LNCAP (cell line): ENCODE results near the gene NFXL1.

ENCODE experiments used
- CTCF ChIP-seq: fragments of 450-650 bp; IDR thresholded peaks from 2 replicates; pipeline ENCODE4 v1.5.1; 2017; ENCODE audit warnings: mild to moderate bottlenecking

The NFXL1 gene

GRCh38 chr4:47933840-47934239, 19.5 kb upstream of the NFXL1 start:
- TF ChIP-seq CTCF: peak; percentile 64

- no peak for TF ChIP-seq CTCF
Measured at GRCh38 chr4:47930971-47931804, 16.8 kb upstream of the NFXL1 start.

GRCh38 chr4:47929682-47930201, 15.4 kb upstream of the NFXL1 start:
- TF ChIP-seq CTCF: no peak

- peak; percentile 88 for TF ChIP-seq CTCF
Measured at GRCh38 chr4:47926667-47927258, 12.4 kb upstream of the NFXL1 start.

- no peak for TF ChIP-seq CTCF
Measured at GRCh38 chr4:47915378-47915777, 995 bp upstream of the NFXL1 start.

GRCh38 chr4:47914926-47915237, 499 bp upstream of the NFXL1 start:
- TF ChIP-seq CTCF: no peak

GRCh38 chr4:47913861-47914219, 543 bp downstream of the NFXL1 start:
- 0 out of 2 replicates have a peak, but pooled peaks have one; percentile 8 for TF ChIP-seq CTCF
